B cell (primary cell): ENCODE results near the gene MEPCE. TPM values are rescaled to one million over a fixed set of nuclear protein-coding genes. Genes with fewer than 3 reads are reported as not detected.
"Not testable (repeated sequence)": the region's sequence is repeated elsewhere in the genome, so short reads cannot be mapped to it uniquely, and the experiment has no call there.

Experiments
- ATAC-seq: fragments of 200-7000 bp; cut with Tn5 transposase; one replicate; pipeline ENCODE4 v1.10.0; 2021; ENCODE audit warnings: low read depth, mild to moderate bottlenecking, moderate number of reproducible peaks, moderate library complexity
- CTCF ChIA-PET: fragments of 350-600 bp; sonication (Branson Sonifier 250); formaldehyde crosslinking; loops from one replicate; lab custom pipeline; 2021; ENCODE audit warnings: antibody characterized with exemption, inconsistent platforms; lab: Charles Lee
- POLR2A ChIA-PET: fragments of 350-600 bp; sonication (Branson Sonifier 250); formaldehyde crosslinking; loops from one replicate; lab custom pipeline; 2021; ENCODE audit warnings: antibody characterized with exemption; lab: Charles Lee
- DNase-seq: peaks from one replicate; pipeline ENCODE4 v3.0.0; 2013
- H2AFZ ChIP-seq: 2 replicates; pipeline ENCODE4 v1.6.1; 2012; ENCODE audit warnings: mild to moderate bottlenecking, low read depth, low read length; ENCODE audit not compliant: insufficient read depth, poor library complexity, severe bottlenecking
- H3K27ac ChIP-seq, 2 donors: 1 replicate in 1 of 2; 2 replicates in 1 of 2; pipeline ENCODE4 v1.5.1; 2012 to 2013; ENCODE audit warnings: low read length in 2 of 2, mild to moderate bottlenecking in 2 of 2, moderate library complexity in 1 of 2
- H3K27me3 ChIP-seq, 4 experiments: fragments of 200-600 bp in 1 of 4; sonication (generic) in 1 of 4; replicated peaks in 1 of 4; 1 replicate in 2 of 4; 2 replicates in 2 of 4; pipeline versions ENCODE4 v1.6.1 to v1.7.0; 2013 to 2016; ENCODE audit warnings: low read length in 3 of 4, mild to moderate bottlenecking in 2 of 4, mixed read lengths in 1 of 4, moderate library complexity in 1 of 4; ENCODE audit not compliant: insufficient read depth in 4 of 4, control insufficient read depth in 3 of 4; ENCODE audit errors: control extremely low read depth in 1 of 4
- H3K36me3 ChIP-seq, 2 experiments: replicated peaks in 1 of 2; 1 replicate in 1 of 2; 2 replicates in 1 of 2; pipeline versions ENCODE4 v1.6.1 to v1.7.1; 2013; ENCODE audit warnings: low read length in 1 of 2; ENCODE audit not compliant: insufficient read depth in 2 of 2, control insufficient read depth in 1 of 2; ENCODE audit errors: control extremely low read depth in 1 of 2, extremely low read depth in 1 of 2
- H3K4me1 ChIP-seq, 2 donors: fragments of 200-600 bp in 1 of 2; sonication (generic) in 1 of 2; 1 replicate in 1 of 2; 2 replicates in 1 of 2; pipeline versions ENCODE4 v1.5.1 to v1.6.1; 2013 to 2017; ENCODE audit warnings: low read length in 2 of 2; ENCODE audit not compliant: control insufficient read depth in 2 of 2, insufficient read depth in 2 of 2
- H3K4me2 ChIP-seq: replicated peaks from 2 replicates; pipeline ENCODE3; 2012; ENCODE audit warnings: mild to moderate bottlenecking, low read depth, low read length; ENCODE audit not compliant: poor library complexity, severe bottlenecking
- H3K4me3 ChIP-seq, 5 experiments: fragments of 200-600 bp in 1 of 5; sonication (generic) in 1 of 5; 1 replicate in 3 of 5; 2 replicates in 2 of 5; pipeline versions ENCODE4 v1.5.1 to v1.7.0; 2011 to 2016; ENCODE audit warnings: low read length in 4 of 5, mild to moderate bottlenecking in 4 of 5, low read depth in 2 of 5, control low read depth in 1 of 5, moderate library complexity in 1 of 5; ENCODE audit not compliant: insufficient read depth in 1 of 5; ENCODE audit errors: control extremely low read depth in 1 of 5, extremely low read depth in 1 of 5
- H3K79me2 ChIP-seq: fragments of 200-600 bp; sonication (generic); one replicate; pipeline ENCODE4 v1.6.0; 2016; ENCODE audit warnings: low read length; ENCODE audit not compliant: control insufficient read depth, insufficient read depth
- H3K9ac ChIP-seq: fragments of 200-600 bp; sonication (generic); 2 replicates; pipeline ENCODE4 v1.6.1; 2017; ENCODE audit warnings: mild to moderate bottlenecking, low read length, moderate library complexity
- H3K9me3 ChIP-seq, 3 donors: one replicate each; pipeline versions ENCODE4 v1.6.1 to v1.7.1; 2013; ENCODE audit warnings: low read length in 2 of 3; ENCODE audit not compliant: control insufficient read depth in 2 of 3, insufficient read depth in 1 of 3; ENCODE audit errors: control extremely low read depth in 1 of 3
- H4K20me1 ChIP-seq: 2 replicates; pipeline ENCODE4 v1.6.0; 2012; ENCODE audit warnings: mild to moderate bottlenecking, low read length; ENCODE audit not compliant: insufficient read depth, control insufficient read depth, poor library complexity, severe bottlenecking
- H3K27ac Mint-ChIP-seq: one replicate; pipeline ENCODE4 v1.8.0; 2021; ENCODE audit warnings: mixed read lengths
- H3K27me3 Mint-ChIP-seq: one replicate; pipeline ENCODE4 v1.8.0; 2021; ENCODE audit warnings: mixed read lengths
- H3K4me1 Mint-ChIP-seq: one replicate; pipeline ENCODE4 v1.8.0; 2021; ENCODE audit warnings: mixed read lengths
- H3K4me3 Mint-ChIP-seq: one replicate; pipeline ENCODE4 v1.8.0; 2021; ENCODE audit warnings: mixed read lengths
- H3K9me3 Mint-ChIP-seq: one replicate; pipeline ENCODE4 v1.8.0; 2022; ENCODE audit warnings: mixed read lengths; ENCODE audit not compliant: insufficient read depth
- CTCF ChIP-seq: fragments of 200-600 bp; IDR thresholded peaks from one replicate; pipeline ENCODE4 v1.8.0; 2022; ENCODE audit warnings: antibody characterized with exemption, mild to moderate bottlenecking
- EZH2 ChIP-seq: IDR thresholded peaks from 2 replicates; pipeline ENCODE4 v1.6.1; 2012; ENCODE audit warnings: borderline replicate concordance, low read depth, mild to moderate bottlenecking, moderate library complexity, low read length; ENCODE audit not compliant: insufficient read depth, poor library complexity, severe bottlenecking
- WGBS: methylation state at CpG from one replicate; pipeline ENCODE4 v1.1.5; 2013; ENCODE audit warnings: missing lambda C conversion rate; ENCODE audit not compliant: insufficient coverage; 5-methylcytosine and 5-hydroxymethylcytosine counted together
- intact Hi-C: fragments of 100-400 bp; cut with micrococcal nuclease; formaldehyde crosslinking; loops from one replicate; pipeline ENCODE4 v1.10.0; 2022
- polyA plus RNA-seq: library from polyadenylated mRNA; depleted of rRNA; stranded (reverse); fragments of >200 nt; gene quantifications from 2 replicates; pipeline ENCODE4 v1.2.3, GENCODE V29; 2012
- total RNA-seq, 2 donors: library from RNA; stranded (reverse); fragments of 120-200 nt in 1 of 2; gene quantifications; 1 replicate in 1 of 2; 2 replicates in 1 of 2; pipeline versions ENCODE4 v1.2.3 to v1.2.4, GENCODE V29; 2013 to 2022

The MEPCE gene
- total and polyA plus RNA-seq, 2 donors (not counting 1 experiment from before 2014, with no cell fraction given): 54.5 to 90.6 TPM

DNA sequence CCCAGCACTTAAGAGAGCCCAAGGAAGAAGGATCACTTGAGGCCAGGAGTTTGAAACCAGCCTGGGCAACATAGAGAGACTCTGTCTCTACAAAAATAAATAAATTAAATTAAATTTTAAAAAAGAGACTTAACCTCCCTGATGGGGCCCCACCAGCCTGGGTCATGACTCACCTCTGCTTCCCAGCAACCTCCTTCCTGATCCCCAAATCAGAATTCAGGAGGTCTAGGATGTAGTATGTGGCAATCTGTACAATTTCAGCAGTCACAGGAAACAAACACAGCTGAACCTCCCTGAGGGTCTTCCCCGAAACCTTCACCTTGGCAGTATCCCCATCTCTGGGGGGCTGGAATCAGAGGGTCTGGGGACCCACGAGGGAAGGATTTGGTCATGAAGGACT, 16.4 kb downstream of the MEPCE start:
- TF ChIP-seq EZH2: no peak
- no peak for TF ChIP-seq CTCF

GRCh38 chr7:100447363-100447762, 17.7 kb downstream of the MEPCE start:
- ATAC-seq, H3K9me3 Mint-ChIP-seq, H3K4me3 ChIP-seq, H3K36me3 ChIP-seq, intact Hi-C loops, H3K27ac ChIP-seq, H2AFZ ChIP-seq, DNase-seq, H4K20me1 ChIP-seq, H3K27me3 Mint-ChIP-seq, H3K9me3 ChIP-seq, H3K9ac ChIP-seq, H3K27ac Mint-ChIP-seq, H3K4me3 Mint-ChIP-seq, H3K79me2 ChIP-seq, H3K27me3 ChIP-seq, H3K4me2 ChIP-seq: not testable (repeated sequence)
- CTCF ChIA-PET: interaction anchor here (1.1 to 4.7 kb wide), 2 partner anchors 40 to 225 kb away, joined by 3 to 26 read pairs; no protein-coding TSS in a partner anchor
- WGBS: 100% methylated on average over 2 of the region's 8 CpGs
- H3K4me1 Mint-ChIP-seq: peaks cover 22% of the 10 kb centered on the region
- H3K4me1 ChIP-seq: peaks cover 18 to 31% of the 10 kb centered on the region in 2 donors
- POLR2A ChIA-PET: interaction anchor here (0.7 to 1.5 kb wide), 4 partner anchors 10 to 19 kb away, joined by 3 to 13 read pairs (median 6); partner anchors contain the start of genes PPP1R35 and ZCWPW1

More for the DNA sequence above, 16.4 kb downstream of the MEPCE start:
- H3K27me3 ChIP-seq: no peaks in the 10 kb centered on the region
- CTCF ChIA-PET: interaction anchor here (1.3 to 4.7 kb wide), 2 partner anchors 10 to 39 kb away, joined by 4 to 26 read pairs; partner anchors contain the start of gene PPP1R35
- ATAC-seq (no peak), DNase-seq (no peak)
- intact Hi-C loops: no loop called here
- POLR2A ChIA-PET: interaction anchor here (0.7 to 1.4 kb wide), 2 partner anchors 10 to 229 kb away, joined by 5 to 7 read pairs; partner anchors contain the start of gene PPP1R35
- Mint-ChIP-seq H3K27me3 (no peaks in the 10 kb centered on the region), H3K27ac (no peak overlapping the region), H3K4me3 (no peak overlapping the region), H3K4me1 (peaks cover 22% of the 10 kb centered on the region), H3K9me3 (no peaks in the 10 kb centered on the region)
- no peak overlapping the region for H2AFZ ChIP-seq
- no peak overlapping the region for H3K4me2 ChIP-seq
- no peak overlapping the region for H3K9ac ChIP-seq
- no peaks in the 10 kb centered on the region for H3K36me3 ChIP-seq
- no peak overlapping the region for H3K4me3 ChIP-seq
- peaks cover 18 to 31% of the 10 kb centered on the region in 2 donors for H3K4me1 ChIP-seq
- H3K79me2 ChIP-seq: no peaks in the 10 kb centered on the region
- no peak overlapping the region for H3K27ac ChIP-seq
- no peaks in the 10 kb centered on the region for H4K20me1 ChIP-seq
- no peaks in the 10 kb centered on the region for H3K9me3 ChIP-seq
- WGBS: 67% methylated on average over 1 of the region's 2 CpGs
